ENCODE measurements around the gene RASGEF1C.
"Not testable (repeated sequence)": the region's sequence is repeated elsewhere in the genome, so short reads cannot be mapped to it uniquely, and the experiment has no call there.

RASGEF1C gene

GRCh38 chr5:180210961-180211760, 2.1 kb upstream of the RASGEF1C start:
- DNase-seq = no peak

GRCh38 chr5:180210077-180210476, 1.1 kb upstream of the RASGEF1C start:
- not testable (repeated sequence) for DNase-seq

- DNase-seq = peak in 1 of 2 donors; percentile 4
Observed at GRCh38 chr5:180208435-180209081, 453 bp downstream of the RASGEF1C start.

- no peak for DNase-seq
Observed at GRCh38 chr5:180208038-180208434, 975 bp downstream of the RASGEF1C start.

- no peak for DNase-seq
Observed at GRCh38 chr5:180207593-180207992, 1.4 kb downstream of the RASGEF1C start.

GRCh38 chr5:180206993-180207392, 2.0 kb downstream of the RASGEF1C start:
- no peak for DNase-seq

GRCh38 chr5:180205916-180206315, 3.1 kb downstream of the RASGEF1C start:
- DNase-seq = no peak

- DNase-seq = no peak
Observed at GRCh38 chr5:180204276-180204819, 4.7 kb downstream of the RASGEF1C start.

- no peak for DNase-seq
Observed at GRCh38 chr5:180202939-180203573, 6.0 kb downstream of the RASGEF1C start.

- DNase-seq = peak; percentile 28 to 34
Observed at GRCh38 chr5:180201051-180201987, 7.7 kb downstream of the RASGEF1C start.

GRCh38 chr5:180199390-180199789, 9.6 kb downstream of the RASGEF1C start:
- no peak for DNase-seq

- DNase-seq = no peak
Observed at GRCh38 chr5:180198208-180198607, 10.8 kb downstream of the RASGEF1C start.

GRCh38 chr5:180197016-180197702, 11.9 kb downstream of the RASGEF1C start:
- DNase-seq = no peak

- no peak for DNase-seq
Observed at GRCh38 chr5:180194410-180195345, 14.3 kb downstream of the RASGEF1C start.

GRCh38 chr5:180193749-180194375, 15.1 kb downstream of the RASGEF1C start:
- no peak for DNase-seq

- DNase-seq = no peak
Observed at GRCh38 chr5:180191716-180192115, 17.3 kb downstream of the RASGEF1C start.

GRCh38 chr5:180187767-180188166, 21.2 kb downstream of the RASGEF1C start:
- DNase-seq = no peak

- no peak for DNase-seq
Observed at GRCh38 chr5:180180846-180181245, 28.2 kb downstream of the RASGEF1C start.

- DNase-seq = no peak
Observed at GRCh38 chr5:180180421-180180820, 28.6 kb downstream of the RASGEF1C start.
